DMS53 (cell line): ENCODE results near the gene SLC32A1.

Experiments
- DNase-seq: peaks from one replicate; lab custom pipeline; 2025; lab: John Stamatoyannopoulos, UW

The SLC32A1 gene

DNA sequence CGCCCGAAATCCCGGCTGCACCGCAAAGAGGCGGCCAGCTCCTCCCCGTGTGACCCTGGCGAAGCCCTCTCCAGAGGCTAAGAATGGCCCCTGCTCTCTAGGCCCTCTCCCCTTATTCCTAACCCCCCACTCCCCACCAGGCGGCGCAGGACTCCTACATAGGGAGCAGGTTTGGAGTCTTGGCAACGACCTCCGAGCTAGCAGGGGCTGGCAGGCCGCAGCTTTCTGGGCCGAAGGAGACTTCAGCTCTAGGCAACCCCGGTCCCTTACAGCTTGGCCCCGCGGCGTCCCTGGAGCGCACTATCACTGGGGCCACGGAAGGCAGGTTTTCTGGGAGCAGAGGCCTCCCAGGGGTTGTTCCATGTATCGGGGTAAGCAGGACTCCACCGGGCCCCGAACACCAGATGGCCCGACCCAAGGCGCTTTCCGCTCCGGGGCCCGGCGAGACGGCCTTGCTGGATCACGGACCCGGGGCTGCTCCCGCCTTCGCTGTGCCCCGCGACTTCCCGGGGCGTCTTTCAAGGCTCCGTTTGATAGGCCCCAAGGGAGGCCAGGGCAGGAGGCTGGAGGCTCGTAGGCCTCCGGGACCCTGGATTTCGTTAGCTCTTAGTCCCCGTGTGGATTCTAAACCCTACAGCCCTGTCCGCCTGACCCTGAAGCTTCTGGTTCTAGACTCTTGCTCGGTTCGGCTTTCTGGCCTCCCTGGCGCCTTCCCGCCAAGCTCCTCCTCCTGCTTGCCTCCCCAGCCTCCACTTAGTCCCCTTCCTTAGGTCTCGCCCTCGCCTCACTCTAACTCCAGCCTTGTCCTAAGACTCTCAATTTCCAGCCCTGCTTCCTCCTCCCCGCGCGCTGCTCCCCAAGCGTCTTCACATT is 1.9 kb downstream of the SLC32A1 start:
- no peak for DNase-seq

DNA sequence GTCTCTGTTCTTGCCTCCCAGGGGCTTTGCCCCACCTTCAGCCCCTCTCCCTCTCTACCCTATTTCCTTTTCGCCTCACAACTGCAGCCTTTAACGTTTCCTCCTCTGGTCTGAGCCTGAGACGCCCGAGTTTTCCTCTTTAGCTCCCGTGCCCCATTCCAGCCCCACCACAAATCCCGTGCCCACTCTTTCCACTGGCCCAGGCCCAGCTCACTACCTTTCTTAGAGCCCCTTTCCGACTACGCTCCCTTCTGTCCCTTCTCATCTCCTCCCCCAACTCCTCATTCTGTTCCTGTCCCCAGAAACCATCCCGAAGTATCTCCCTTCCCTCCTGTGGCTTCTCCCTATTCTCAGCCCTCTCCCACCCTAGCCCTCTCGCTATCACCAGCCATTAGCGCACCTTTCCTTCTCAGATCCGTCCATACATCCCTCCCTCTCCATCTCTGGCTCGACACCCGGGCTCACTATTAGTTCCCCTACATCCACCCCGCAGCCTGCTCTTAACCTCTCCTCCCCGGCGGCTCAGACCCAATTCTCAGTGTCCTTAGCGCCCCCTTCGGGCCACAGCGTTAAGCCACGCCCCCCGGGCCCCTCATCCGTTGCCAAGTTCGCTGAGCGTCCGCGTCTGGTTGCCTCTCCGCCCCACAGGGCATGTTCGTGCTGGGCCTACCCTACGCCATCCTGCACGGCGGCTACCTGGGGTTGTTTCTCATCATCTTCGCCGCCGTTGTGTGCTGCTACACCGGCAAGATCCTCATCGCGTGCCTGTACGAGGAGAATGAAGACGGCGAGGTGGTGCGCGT is 2.7 kb downstream of the SLC32A1 start:
- DNase-seq, result no peak

DNA sequence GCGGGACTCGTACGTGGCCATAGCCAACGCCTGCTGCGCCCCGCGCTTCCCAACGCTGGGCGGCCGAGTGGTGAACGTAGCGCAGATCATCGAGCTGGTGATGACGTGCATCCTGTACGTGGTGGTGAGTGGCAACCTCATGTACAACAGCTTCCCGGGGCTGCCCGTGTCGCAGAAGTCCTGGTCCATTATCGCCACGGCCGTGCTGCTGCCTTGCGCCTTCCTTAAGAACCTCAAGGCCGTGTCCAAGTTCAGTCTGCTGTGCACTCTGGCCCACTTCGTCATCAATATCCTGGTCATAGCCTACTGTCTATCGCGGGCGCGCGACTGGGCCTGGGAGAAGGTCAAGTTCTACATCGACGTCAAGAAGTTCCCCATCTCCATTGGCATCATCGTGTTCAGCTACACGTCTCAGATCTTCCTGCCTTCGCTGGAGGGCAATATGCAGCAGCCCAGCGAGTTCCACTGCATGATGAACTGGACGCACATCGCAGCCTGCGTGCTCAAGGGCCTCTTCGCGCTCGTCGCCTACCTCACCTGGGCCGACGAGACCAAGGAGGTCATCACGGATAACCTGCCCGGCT is 3.4 kb downstream of the SLC32A1 start:
- DNase-seq, result no peak

DNA sequence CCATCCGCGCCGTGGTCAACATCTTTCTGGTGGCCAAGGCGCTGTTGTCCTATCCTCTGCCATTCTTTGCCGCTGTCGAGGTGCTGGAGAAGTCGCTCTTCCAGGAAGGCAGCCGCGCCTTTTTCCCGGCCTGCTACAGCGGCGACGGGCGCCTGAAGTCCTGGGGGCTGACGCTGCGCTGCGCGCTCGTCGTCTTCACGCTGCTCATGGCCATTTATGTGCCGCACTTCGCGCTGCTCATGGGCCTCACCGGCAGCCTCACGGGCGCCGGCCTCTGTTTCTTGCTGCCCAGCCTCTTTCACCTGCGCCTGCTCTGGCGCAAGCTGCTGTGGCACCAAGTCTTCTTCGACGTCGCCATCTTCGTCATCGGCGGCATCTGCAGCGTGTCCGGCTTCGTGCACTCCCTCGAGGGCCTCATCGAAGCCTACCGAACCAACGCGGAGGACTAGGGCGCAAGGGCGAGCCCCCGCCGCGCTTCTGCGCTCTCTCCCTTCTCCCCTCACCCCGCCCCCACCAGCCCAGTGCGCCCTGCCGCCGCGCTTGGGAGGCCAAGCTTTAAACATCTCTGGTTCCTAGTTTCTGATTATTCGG is 4.0 kb downstream of the SLC32A1 start:
- no peak for DNase-seq

DNA sequence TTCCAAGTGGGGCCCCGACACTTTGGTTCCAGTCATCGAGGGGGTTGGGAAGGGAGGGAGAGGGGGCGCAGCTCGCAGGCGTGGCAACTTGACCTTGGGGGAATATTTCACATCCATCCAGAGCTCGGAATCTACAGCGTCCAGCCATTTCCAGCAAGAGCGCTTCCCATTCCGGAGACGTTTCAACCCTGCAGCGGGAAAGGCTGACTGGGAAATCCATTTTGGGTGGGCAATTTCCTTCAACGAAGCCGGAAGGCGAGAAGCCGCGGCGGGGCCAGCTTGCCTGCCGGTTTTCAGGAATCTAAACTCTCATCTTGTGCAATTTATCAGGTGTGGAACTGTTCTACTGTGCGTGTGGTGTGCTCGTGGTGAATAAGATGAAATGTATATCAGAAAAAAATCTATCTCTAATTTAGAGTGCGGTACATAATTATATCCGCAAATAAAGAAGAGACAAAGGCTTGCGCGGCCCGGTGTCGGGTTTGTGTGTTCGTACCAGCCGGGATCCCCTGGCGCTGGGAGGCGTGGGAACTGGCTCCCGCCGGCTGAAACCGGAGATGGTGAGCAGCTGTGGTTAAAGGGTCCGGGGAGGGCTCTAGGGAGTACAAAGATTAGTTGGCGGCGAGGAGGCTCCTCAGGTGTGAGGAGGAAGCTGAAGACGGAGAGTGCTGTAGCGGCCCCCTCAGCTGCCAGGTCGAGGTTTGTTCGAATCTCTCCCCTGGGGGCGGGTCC is 4.8 kb downstream of the SLC32A1 start:
- no peak for DNase-seq

DNA sequence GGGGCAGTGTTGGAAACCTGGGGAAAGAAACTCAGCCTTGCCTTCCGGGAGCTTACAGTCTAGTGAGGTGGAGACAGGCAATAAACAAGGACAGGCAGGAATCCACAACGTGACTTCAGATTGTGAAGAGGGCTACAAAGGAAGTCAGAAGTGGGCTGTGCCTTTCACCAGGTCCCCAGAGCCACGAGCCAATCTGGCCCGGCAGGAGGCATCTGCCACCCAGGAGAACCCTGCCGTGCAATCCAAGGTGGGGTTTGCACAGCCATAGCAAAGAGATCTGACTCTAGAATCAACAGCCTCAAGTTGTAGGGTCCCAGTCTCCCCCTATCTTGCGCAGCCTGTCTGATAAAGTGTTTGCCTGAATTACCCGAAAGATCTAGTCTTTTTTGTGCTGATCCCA is 5.5 kb downstream of the SLC32A1 start:
- no peak for DNase-seq

DNA sequence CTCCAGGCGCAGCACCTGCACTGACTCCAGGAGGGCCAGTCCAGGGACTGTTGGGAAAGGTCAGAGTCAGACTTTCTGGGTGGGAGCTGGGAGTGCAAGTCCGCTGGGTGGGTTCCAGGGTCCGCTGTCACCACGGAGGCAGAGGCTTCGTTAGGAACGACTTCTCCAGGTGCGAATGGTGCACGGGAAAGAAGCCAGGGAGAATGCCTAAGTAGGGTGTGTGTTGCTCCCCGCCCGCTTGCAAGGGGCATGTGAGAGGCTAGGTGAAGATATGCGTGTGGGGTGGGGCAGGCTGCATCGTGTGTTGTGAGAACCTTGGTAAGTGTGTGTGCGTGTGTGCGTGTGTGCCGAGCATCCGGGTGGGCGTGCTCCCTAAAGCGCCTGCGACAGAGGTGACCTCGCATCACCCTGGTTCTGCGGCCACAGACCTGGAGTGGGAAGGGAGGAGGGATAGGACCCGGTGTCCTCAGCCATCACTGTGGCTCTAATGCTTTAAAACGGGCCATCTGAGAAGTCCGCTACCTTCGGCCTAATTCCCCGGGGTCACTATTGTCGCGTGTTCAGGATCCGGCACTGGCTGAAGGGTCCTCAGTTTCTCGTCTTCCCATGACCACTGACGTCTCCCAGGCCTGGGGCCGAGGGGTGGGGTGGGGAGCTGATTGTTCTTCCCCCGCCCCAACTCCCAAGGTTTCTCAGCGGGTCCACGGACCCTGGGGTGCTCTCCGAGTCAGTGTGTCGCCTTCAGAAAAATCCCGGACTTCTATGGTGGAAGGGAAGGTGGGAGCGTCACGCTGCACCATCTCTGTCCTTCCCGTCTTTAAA is 6.1 kb downstream of the SLC32A1 start:
- DNase-seq, result no peak

DNA sequence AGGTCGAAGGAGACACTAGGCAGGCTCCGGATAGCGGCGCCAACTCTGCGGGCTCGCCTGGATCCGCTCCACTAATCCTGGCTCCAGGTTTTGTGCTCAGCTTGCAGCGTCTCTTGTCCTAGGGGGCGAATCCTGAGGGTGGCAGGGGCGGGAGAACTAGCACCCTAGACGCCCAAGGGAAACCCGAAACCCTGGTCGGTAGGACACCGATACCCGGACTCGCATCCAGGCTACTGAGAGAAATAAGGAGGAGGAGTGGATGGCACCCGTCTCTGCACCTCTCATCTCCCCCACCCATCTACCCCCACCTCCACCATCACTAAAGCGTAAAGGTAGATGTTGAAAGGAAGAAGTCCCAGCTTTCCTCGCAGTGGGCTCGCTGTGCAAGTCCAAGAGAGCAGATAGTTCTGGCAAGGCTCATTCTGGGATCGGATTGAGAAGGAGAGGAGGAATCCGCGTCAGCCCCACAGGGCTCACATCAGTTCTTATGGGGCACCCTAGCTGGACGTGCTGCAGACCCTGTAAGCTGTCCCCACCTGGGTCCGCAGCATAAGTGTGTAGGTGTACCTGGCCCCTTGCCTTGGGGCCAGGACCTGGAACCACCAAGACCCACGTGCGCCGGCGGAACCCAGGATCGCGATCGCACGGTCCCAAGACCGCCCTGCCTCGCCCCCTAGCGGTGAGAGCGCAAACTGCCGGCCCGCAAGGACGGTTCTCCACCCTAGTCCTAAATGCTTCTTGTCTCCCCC is 6.9 kb downstream of the SLC32A1 start:
- DNase-seq, result peak; percentile 66

DNA sequence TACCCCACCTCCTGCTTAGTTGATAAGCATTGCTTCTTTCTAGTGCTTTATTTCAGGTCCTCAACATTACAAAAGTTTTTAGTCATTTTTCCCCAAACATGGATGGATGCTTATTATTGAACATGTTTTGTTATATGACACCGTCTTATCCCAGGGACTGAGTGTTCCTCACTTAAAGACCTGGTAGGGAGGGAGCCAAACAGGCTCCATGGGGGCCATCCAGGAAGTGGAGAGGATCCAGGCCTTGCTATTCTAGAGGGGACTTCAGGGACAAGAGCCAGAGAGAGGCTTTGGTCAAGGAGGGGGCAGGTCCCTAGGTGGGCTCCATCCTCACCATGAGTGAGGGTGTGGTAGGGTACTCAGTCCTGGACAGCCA is 7.4 kb downstream of the SLC32A1 start:
- DNase-seq, result no peak

DNA sequence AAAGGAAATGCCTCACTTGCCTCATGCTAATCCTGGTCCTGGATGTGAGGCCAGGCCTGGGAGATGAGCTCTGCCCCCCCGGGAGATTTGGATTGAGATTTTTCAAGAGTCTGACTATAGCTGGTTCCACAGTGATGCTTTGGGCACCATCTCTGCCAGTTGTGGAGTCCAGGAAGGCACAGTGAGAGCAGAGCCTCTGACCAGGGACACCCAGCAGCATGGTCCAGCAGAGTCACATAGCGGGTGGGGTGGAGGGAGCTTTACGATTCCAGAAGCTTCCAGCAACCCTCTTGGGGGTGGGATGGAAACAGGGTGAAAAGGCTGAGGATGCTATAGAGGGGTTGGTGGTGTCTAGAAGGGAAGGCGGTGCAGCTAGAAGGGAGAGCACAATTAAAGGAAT is 8.7 kb downstream of the SLC32A1 start:
- DNase-seq, result no peak

DNA sequence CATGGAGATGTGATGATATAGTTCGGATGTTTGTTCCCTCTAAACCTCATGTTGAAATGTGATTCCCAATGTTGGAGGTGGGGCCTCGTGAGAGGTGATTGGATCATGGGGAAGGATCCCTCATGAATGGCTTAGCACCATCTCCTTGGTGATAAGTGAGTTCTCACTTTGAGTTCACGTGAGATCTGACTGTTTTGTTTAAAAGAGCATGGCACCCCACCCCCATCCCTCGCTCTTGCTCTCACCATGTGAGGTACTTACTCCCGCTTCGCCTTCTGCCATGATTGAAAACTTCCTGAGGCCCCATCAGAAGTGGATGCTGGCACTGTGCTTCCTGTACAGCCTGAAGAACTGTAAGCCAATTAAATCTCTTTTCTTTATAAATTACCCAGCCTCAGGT is 10.9 kb downstream of the SLC32A1 start:
- no peak for DNase-seq

DNA sequence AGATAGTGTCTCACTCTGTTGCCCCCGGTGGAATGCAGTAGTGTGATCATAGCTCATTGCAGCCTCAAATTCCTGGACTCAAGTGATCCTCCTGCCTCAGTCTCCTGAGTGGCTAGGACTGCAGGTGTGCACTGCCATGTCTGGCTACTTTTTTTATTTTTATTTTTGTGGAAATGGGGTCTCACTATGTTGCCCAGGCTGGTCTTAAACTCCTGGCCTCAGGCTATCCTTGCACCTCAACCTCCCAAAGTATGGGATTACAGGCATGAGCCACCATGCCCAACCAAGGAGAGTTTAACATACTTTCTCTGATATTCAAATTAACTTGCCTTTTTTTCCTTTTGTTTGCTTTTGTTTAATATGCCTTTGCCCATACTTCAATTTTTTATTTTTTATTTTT is 13.6 kb downstream of the SLC32A1 start:
- DNase-seq, result no peak

DNA sequence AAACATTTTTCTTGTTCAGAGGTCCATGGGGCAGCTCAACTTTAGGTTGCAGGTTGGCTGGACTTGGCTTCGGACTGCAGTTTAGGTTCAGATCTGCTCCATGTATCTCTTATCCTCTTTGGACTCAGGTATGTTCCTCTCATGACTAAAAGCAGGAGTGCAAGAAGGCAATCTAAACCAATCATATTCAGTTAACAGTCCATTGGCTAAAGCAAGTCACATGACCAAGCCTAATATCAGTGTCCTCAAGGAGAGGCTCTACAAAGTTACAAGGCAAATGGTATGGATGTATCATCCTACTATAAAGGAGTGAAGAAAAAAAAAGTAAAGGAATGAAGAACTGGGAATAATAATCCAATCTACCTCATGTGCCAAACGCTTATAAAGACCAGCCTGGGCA is 21.5 kb downstream of the SLC32A1 start:
- no peak for DNase-seq

DNA sequence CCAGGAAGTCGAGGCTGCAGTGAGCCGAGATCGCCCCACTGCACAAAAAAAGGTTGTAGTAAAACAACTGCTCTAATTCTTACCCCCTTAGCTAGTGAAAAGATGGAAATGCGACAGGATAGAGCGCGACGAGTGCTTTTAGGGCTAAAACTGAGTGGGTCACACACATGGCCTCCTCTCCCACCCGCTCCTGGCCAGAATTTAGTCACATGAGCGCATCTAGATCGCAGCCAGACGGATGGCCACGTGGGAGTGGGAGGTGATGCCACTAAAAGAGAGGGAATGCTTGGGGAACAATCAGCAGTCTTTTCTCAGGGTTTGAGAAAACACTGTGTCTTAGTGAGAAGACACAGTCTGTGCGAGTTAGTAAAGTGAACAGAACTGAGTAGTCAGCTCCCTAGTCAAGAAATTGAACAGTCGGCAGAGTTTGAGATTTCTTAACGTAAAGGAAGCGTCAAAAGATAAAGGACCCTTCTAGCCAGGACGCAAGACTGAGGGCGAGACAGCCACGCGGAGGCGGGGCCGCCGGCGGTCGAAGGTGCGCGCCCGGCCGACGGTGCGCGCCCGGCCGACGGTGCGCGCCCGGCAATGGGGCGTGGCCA is 23.3 kb downstream of the SLC32A1 start:
- peak; percentile 62 for DNase-seq

DNA sequence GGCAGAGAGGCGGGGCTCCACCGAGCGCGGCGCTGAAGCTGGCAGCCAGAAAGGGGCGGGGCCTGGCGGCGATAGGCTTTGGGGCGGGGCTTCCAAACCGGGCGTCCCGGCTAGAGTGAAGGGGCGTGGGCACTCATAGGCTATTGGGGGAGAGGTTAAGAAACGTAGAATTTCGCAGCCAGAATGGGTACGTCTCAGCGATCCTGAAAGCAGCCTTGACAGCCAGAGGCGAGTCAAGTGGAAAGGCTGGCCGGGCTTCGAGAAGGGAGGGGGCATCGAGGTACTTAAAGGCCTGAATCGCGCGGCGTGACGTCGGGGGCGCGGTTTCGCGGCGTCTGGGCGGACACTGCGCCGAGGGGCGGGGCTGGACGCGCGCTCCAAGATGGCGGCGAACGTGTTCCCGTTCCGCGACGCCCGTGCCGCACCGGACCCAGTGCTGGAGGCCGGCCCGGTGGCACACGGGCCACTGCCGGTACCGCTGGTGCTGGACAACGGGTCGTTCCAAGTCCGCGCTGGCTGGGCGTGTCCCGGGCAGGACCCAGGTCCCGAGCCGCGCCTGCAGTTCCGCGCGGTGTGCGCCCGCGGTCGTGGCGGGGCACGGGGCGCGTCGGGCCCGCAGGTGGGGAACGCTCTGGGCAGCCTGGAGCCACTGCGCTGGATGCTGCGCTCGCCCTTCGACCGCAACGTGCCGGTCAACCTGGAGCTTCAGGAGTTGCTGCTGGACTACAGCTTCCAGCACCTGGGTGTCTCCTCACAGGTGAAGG is 24.0 kb downstream of the SLC32A1 start, which contains the start of gene ACTR5:
TSS of gene ACTR5 (plus strand) at position 364 of the 764 bp plus-strand sequence. CDS start at position 383, 19 bp downstream.
- peak; percentile 96 for DNase-seq

DNA sequence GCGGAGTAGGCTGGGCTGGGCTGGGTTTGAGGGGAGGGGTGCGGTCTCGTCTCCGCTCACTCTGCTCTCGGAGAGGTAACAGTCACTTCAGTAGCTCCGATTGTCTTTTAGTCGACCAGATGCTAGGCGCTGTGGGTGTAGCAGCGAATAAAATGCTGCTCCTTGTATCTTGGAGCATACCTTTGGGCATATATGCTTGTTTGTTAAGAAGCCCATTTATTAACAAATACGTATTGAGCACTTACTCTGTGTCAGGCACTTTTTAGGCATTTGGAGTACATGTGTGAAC is 24.5 kb downstream of the SLC32A1 start:
- DNase-seq, result no peak

DNA sequence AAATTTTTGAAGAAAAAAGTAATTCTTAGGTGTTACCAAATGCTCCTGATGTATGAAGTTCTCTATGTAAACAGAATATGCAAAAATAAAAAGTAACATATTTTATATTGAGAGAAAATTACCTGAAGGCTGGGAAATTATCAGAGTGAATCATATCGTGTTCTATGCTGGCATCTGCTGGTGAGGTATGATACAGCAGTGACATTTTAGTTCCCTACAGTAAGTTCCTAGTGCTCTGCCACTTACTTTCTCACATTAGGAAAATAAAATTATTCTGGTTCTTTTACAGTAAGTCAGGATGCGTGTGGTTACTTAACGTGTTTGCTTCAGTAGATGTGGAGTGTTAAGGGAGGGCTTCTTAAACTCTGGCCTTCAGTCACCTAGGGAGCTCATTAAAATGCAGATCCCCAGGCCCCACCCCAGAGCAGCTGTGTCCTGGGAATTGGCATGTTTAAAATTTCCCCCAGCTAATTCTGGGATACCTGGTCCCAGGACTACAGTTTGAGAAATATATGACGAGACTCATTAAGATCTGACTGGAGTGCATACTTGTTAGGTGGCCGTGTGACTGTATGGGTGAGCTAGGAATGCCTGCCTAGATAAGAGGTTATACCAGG is 27.2 kb downstream of the SLC32A1 start:
- peak; percentile 61 for DNase-seq

DNA sequence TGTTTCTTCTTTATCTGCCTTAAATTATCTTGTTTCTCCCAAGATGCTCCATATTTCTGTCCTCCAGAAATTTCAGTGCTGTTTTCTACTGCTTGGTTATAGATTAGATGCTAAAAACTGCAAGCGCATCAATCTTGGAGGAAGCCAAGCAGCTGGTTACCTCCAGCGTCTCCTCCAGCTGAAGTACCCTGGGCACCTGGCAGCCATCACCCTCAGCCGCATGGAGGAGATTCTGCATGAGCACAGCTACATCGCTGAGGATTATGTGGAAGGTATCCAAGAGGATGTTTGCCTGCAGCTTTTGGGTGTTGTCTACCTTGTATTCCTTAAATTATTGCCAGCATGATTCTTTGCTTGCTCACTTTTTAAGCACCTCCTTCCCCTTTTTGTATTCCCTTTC is 27.7 kb downstream of the SLC32A1 start:
- DNase-seq, result no peak

DNA sequence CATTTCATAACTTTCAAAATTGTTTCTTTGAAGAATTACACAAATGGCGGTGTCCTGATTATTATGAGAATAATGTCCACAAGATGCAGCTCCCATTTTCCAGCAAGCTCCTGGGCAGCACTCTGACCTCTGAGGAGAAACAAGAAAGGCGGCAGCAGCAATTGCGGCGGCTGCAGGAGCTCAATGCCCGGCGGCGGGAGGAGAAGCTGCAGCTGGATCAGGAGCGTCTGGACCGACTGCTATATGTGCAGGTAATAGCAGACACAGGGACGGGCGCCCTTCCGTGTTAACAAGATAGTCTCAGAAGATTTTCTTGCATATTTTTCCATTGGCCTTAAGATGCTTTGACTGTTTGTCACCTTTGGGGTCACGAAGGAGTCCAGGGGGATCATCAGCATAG is 30.6 kb downstream of the SLC32A1 start:
- no peak for DNase-seq
